Fibroblast of pulmonary artery (primary cell): ENCODE results near the gene ATG2A.

Source experiments
- DNase-seq: peaks from one replicate; pipeline ENCODE4 v3.0.0-alpha.2; 2010; ENCODE audit warnings: low read depth
- H3K4me3 ChIP-seq: replicated peaks from 2 replicates; pipeline ENCODE4 v1.5.1; 2011; ENCODE audit warnings: low read depth, mild to moderate bottlenecking, control low read depth, low read length, moderate library complexity
- CTCF ChIP-seq: IDR thresholded peaks from 2 replicates; pipeline ENCODE4 v1.5.1; 2011; ENCODE audit warnings: mild to moderate bottlenecking, control low read depth, low read length, inconsistent platforms; ENCODE audit errors: missing control alignments

Gene ATG2A

DNA sequence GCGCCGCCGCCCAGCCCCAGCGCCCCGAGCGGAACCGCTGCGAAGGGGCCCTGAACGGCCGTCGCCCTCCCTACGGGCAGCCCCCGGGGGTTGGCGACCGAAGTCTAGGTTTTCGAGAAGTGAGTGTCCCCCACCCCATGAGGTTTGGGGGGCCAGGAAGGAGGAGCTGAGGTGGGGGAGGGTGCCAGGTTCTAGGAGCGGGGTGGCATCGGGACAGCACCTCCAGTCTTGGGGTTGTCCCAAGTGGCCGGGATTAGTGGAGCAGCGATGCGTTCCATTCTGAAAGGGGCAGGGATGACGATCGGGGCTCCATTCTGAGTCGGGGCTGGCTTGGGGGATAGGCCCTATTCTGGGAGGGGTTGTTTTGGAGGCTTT is 7.9 kb upstream of the ATG2A start:
- H3K4me3 ChIP-seq: peak overlapping the region; percentile 87
- TF ChIP-seq CTCF: no peak
- DNase-seq: no peak

DNA sequence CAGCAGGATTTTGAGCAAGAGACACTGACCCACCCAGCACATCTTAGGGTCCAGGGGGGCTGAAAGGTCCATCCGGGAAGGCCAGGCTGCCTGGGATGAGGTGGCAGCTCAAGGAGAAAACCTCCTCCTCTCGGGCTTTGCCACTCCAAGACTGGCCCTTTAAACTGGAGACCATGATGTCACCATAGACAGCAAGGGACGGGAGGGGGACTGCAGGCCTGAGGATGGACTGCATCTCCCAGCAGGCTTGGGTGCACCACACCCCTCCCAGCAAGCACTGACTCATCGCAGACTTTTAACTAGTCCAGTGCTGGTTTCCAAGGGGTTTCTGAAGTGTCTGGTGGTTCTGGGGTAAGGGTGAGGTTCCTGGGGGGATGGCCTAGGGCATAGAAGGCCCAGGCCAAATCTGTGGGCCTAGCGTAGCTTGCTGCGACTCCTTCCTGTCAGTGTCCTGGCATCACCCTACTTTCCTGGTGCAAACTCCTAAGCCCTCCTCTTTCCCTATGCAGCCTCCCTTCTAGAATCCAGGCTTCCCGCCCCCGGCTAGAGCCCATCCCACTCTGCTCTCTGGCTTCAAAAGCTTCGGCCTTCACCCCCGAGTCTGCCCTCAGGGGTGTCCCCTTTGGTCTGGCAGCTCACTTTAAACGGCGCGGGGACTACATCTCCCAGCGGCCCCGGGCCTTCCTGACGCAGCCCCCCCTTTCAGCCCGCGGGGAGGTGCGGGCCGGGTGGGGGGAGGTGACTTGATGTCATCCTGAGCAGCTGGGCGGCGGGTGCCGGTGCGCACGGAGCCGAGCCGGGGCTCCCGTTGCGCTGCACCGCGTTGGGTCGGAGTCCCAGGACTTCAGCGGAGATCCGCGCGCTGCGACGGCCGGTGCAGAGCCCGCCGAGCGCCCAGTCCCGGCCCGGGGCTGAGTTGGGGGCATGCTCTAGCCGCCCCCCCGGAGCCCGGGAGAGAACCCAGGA is 7.2 kb upstream of the ATG2A start, which contains the start of gene PPP2R5B:
PPP2R5B (plus strand) TSS at position 746 of the 966 bp plus-strand sequence. CDS start 1,046 bp downstream, outside the sequence.
- peak; percentile 95 for DNase-seq
- peak within 1 kb of the TSS; percentile 87 for H3K4me3 ChIP-seq
- TF ChIP-seq CTCF: no peak

- no peak for DNase-seq
- no peak for TF ChIP-seq CTCF
- H3K4me3 ChIP-seq: no peak overlapping the region
These were observed 6.2 kb upstream of the ATG2A start for GRCh38 chr11:64923151-64923661.

DNA sequence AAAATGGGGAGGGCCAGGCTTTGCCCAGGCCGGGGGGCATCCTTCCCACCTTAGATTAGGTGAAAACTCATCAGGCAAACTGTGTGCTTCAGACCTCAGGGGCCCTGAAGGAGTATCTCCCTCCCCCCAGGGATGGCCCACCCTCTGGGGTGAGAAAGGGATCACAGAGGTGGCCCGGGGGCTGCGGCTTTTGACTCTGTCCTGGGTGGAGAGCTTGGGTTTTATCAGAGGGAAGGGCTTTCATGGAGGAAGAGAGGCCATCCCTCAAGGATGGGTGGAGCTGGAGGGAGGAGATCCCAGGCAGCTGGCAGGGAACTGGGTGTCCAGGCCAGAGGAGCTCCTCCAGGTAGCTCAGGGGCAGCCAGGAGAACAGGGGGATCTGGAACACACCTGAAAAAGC is 4.4 kb upstream of the ATG2A start:
- no peak for DNase-seq
- no peak overlapping the region for H3K4me3 ChIP-seq
- TF ChIP-seq CTCF: no peak

DNA sequence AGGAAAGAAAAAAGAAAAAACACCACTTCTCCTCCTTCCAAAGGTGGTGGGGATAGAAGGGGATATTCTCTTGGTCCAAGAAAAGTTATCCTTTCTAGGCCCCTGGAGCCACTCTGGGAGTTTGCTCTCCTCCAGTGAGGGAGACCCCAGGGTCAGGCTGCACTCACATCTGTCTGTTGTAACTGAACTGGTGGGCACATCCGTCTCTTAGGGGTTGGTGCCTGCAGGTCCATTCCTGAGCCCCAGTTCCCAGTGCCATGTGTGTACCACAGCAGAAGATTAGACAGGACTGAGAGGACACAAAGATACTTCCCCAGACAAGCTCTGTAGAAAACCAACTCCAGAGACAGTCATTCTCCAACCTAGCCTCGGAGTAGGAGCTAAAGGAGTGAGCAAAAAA is 3.1 kb upstream of the ATG2A start:
- no peak overlapping the region for H3K4me3 ChIP-seq
- TF ChIP-seq CTCF: no peak
- no peak for DNase-seq

DNA sequence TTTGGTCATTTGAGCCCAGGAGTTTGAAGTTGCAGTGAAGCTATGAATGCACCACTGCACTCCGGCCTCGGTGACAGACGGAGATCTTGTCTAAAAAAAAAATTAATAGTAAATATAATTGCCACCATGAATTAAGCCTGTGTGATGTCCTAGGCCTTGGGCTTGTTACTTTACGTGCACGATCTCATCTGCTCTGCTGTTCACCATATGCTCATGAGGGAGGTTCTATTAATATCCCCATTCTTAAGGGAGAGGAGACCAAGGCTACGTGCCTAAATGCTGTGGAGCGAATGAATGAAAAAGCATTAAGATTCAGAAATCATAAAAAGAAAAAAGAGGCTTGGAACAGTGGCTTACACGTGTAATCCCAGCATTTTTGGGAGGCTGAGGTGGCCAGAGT is 2.6 kb upstream of the ATG2A start:
- no peak for DNase-seq
- no peak overlapping the region for H3K4me3 ChIP-seq
- TF ChIP-seq CTCF: no peak
